ENCODE measurements around the gene AP3B2.

- TF ChIP-seq CTCF (IDR thresholded peaks at IDR 0.05; ENCODE audit: low read depth, low read length, missing input control), result no peak
- no peak for TF ChIP-seq TAF1 (conservative IDR thresholded peaks at IDR 0.05)
- no peak for TF ChIP-seq YY1 (IDR thresholded peaks at IDR 0.05)
- TF ChIP-seq HNF4A (conservative IDR thresholded peaks at IDR 0.05), result no peak
- no peak for TF ChIP-seq RAD21 (IDR thresholded peaks at IDR 0.05)
- no peak for TF ChIP-seq RXRA (IDR thresholded peaks at IDR 0.05)
- no peak for TF ChIP-seq SP1 (IDR thresholded peaks at IDR 0.05)
- TF ChIP-seq MAX (IDR thresholded peaks at IDR 0.05), result no peak
- TF ChIP-seq REST (IDR thresholded peaks at IDR 0.05), result no peak
- no peak for TF ChIP-seq EGR1 (IDR thresholded peaks at IDR 0.05; ENCODE audit: low read depth in 2 of 2)
- no peak for TF ChIP-seq ATF3 (IDR thresholded peaks at IDR 0.05)
- TF ChIP-seq GABPA (IDR thresholded peaks at IDR 0.05 in 1 of 2, conservative IDR thresholded peaks at IDR 0.05 in 1 of 2), result no peak
- TF ChIP-seq FOXA1 (IDR thresholded peaks at IDR 0.05), result no peak
Observed at GRCh38 chr15:82624438-82624837, 85.2 kb downstream of the AP3B2 start.

Data from liver (tissue), 3 donors.